HG02623 (cell line): ENCODE data around the gene SCN7A.

Experiments
- ATAC-seq: cut with Tn5 transposase; IDR thresholded peaks from one replicate; pipeline ENCODE4 v1.9.1; 2021; ENCODE audit warnings: moderate library complexity; ENCODE audit not compliant: unreplicated experiment

Gene SCN7A

GRCh38 chr2:166405569-166405926 is 88.5 kb downstream of the SCN7A start:
- ATAC-seq, result no peak

GRCh38 chr2:166404831-166405568 is 89.0 kb downstream of the SCN7A start:
- no peak for ATAC-seq

GRCh38 chr2:166394245-166394644 is 99.8 kb downstream of the SCN7A start:
- no peak for ATAC-seq

- ATAC-seq, result no peak
Measured at GRCh38 chr2:166393008-166393407, 101.0 kb downstream of the SCN7A start.

GRCh38 chr2:166388481-166389070 is 105.5 kb downstream of the SCN7A start:
- ATAC-seq, result no peak

GRCh38 chr2:166385313-166385712 is 108.7 kb downstream of the SCN7A start:
- no peak for ATAC-seq

GRCh38 chr2:166384774-166385173 is 109.3 kb downstream of the SCN7A start:
- ATAC-seq, result no peak

- ATAC-seq, result no peak
Measured at GRCh38 chr2:166382448-166382847, 111.6 kb downstream of the SCN7A start.

GRCh38 chr2:166380615-166381014 is 113.4 kb downstream of the SCN7A start:
- no peak for ATAC-seq

GRCh38 chr2:166376873-166377272 is 117.2 kb downstream of the SCN7A start:
- ATAC-seq, result no peak

GRCh38 chr2:166376488-166376828 is 117.6 kb downstream of the SCN7A start:
- no peak for ATAC-seq

GRCh38 chr2:166375736-166376487 is 118.1 kb downstream of the SCN7A start, which contains the start of gene SCN9A:
TSS of gene SCN9A (minus strand) at chr2:166375944. CDS start at chr2:166311756, 64,188 bp downstream.
- no peak for ATAC-seq

GRCh38 chr2:166375195-166375735 is 118.8 kb downstream of the SCN7A start:
- no peak for ATAC-seq

GRCh38 chr2:166373951-166374350 is 120.1 kb downstream of the SCN7A start:
- ATAC-seq, result no peak

GRCh38 chr2:166373539-166373938 is 120.5 kb downstream of the SCN7A start:
- no peak for ATAC-seq

GRCh38 chr2:166373105-166373504 is 120.9 kb downstream of the SCN7A start:
- no peak for ATAC-seq

GRCh38 chr2:166372046-166372445 is 122.0 kb downstream of the SCN7A start:
- no peak for ATAC-seq

GRCh38 chr2:166365803-166366420 is 128.1 kb downstream of the SCN7A start:
- no peak for ATAC-seq

GRCh38 chr2:166365239-166365638 is 128.8 kb downstream of the SCN7A start:
- ATAC-seq, result no peak

GRCh38 chr2:166364476-166365161 is 129.4 kb downstream of the SCN7A start:
- ATAC-seq, result no peak
